HFF-Myc (cell line): ENCODE measurements around the gene IFT88.
A peak's percentile ranks its signal among the peaks of the same experiment; 100 is the strongest.

ENCODE experiments used
- DNase-seq: peaks from one replicate; pipeline ENCODE4 v3.0.0-alpha.2; 2011; ENCODE audit warnings: low read depth; ENCODE audit errors: extremely low read depth
- H3K4me3 ChIP-seq: replicated peaks from 2 replicates; pipeline ENCODE4 v1.5.1; 2011; ENCODE audit warnings: low read depth, mild to moderate bottlenecking, control low read depth, low read length
- CTCF ChIP-seq: IDR thresholded peaks from 2 replicates; pipeline ENCODE4 v1.5.1; 2012; ENCODE audit warnings: mild to moderate bottlenecking, low read depth, low read length, control low read depth; ENCODE audit errors: missing control alignments

IFT88 gene

GRCh38 chr13:20721058-20721453, 154.1 kb downstream of the IFT88 start:
- no peak overlapping the region for H3K4me3 ChIP-seq
- no peak for DNase-seq
- TF ChIP-seq CTCF, result no peak

GRCh38 chr13:20721454-20722357, 154.7 kb downstream of the IFT88 start:
- DNase-seq, result no peak
- TF ChIP-seq CTCF, result no peak
- peak overlapping the region; percentile 33 for H3K4me3 ChIP-seq

GRCh38 chr13:20727856-20728255, 160.9 kb downstream of the IFT88 start:
- no peak for DNase-seq
- H3K4me3 ChIP-seq, result no peak overlapping the region
- no peak for TF ChIP-seq CTCF

- no peak for DNase-seq
- no peak for TF ChIP-seq CTCF
- no peak overlapping the region for H3K4me3 ChIP-seq
Measured at GRCh38 chr13:20728579-20729311, 161.8 kb downstream of the IFT88 start.

GRCh38 chr13:20729633-20730585, 163.0 kb downstream of the IFT88 start:
- DNase-seq, result no peak
- no peak for TF ChIP-seq CTCF
- no peak overlapping the region for H3K4me3 ChIP-seq

GRCh38 chr13:20738616-20739015, 171.7 kb downstream of the IFT88 start:
- H3K4me3 ChIP-seq, result no peak overlapping the region
- no peak for TF ChIP-seq CTCF
- DNase-seq, result no peak
